Right ventricle myocardium inferior (tissue), 1 donor: ENCODE results near the gene ZNF850. TPM values are rescaled to one million over a fixed set of nuclear protein-coding genes. Genes with fewer than 3 reads are reported as not detected.
A peak's percentile ranks its signal among the peaks of the same experiment; 100 is the strongest.
"Not testable (repeated sequence)": the region's sequence is repeated elsewhere in the genome, so short reads cannot be mapped to it uniquely, and the experiment has no call there.

Experiments
- ATAC-seq: fragments of 200-7000 bp; cut with Tn5 transposase; one replicate; pipeline ENCODE4 v1.9.1; 2020; ENCODE audit warnings: mild to moderate bottlenecking, moderate library complexity
- DNase-seq: peaks from one replicate; pipeline ENCODE4 v3.0.0; 2021; ENCODE audit errors: missing footprints
- intact Hi-C: fragments of 100-400 bp; cut with DNase I; formaldehyde crosslinking; loops from one replicate; pipeline ENCODE4 v1.11.0; 2022
- long read RNA-seq: library from polyadenylated mRNA; unstranded; transcript quantifications from one replicate; pipeline ENCODE4 v2.0.0, GENCODE V29; 2021
- total RNA-seq: library from RNA; stranded (reverse); fragmentation: NEBNext Ultra II Directional; extraction: Animal tissue kit (Norgen Biotek cat#: 25700); gene quantifications from one replicate; pipeline ENCODE4 v1.2.1, GENCODE V29; 2021
- donor health status: DM: no; HTN: yes; CAD: no; lungs with severe emphysema.

Gene ZNF850
- 4.1 TPM for total RNA-seq
- long read RNA-seq, partial matches to known transcripts: 0 of 1 reads
- long read RNA-seq, other reads (novel, unspliced or antisense): 1 of 1 reads

DNA sequence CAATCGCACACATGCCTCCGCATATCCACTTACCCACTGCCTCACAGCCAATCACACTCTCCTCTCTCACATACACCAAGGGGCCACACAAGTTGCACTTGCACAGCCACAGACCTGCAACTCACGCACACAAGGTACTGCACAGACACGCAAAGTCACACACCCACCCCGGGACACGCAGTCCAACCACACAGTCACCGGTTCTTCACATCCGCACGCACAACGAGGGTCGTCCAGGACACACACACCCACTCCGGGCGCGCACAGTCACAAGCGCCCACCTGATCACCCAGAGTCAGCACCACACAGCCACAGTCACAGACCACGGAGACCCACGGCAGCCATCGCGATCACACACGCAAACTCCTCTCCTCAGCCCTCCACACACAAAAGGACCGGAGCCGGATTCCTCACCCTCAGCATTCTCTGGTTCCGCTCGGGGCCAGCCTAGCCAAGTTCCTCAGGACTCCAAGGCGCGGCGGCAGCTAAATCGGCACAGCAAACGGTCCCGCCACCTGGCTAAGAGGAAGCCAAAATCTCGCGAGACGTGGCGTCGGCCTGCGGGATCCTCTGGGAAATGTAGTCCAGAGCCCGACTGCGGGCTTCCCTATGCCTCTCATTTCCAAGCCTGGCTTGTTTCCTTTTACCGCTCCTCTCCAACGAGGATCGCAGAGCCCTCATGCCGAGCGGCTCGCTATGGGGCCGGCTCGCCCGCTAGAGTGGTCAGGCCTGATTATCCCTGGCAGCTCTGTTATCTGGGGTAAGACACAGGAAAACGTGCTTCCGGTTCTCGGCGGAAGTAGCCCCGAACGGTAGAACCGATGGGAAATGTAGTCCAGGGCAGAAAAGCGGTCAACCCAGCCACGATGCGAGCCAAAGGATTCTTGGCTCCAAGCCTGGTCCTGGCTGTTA lies at the start of gene ZNF850:
ZNF850 (minus strand) TSS at position 497 of the 912 bp plus-strand sequence. CDS start 10,201 bp downstream, outside the sequence.
- intact Hi-C loops: loop anchor here (1.0 to 10.0 kb wide), 4 partner anchors 25 to 695 kb away; partner anchors contain the start of genes ZNF345, ZNF569, ZNF570 and ZNF585A
- peak; percentile 97 for ATAC-seq
- peak; percentile 97 for DNase-seq

DNA sequence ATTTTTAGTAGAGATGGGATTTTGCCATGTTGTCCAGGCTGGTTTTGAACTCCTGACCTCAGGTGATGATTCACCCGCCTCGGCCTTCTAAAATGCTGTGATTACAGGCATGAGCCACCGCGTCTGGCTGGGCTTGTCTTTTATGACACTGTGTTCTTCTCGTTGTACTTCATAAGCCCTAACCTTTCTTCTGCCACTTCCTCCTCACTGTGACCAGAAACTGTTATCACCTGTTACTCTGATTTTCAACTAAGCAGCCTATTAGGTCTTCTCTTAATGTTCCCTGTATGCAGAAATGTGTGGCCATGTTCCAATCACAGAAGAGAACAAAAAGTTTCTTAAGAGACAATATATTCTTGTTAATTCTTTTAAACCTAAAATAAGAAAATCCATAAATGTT lies 49.2 kb upstream of the ZNF850 start:
- intact Hi-C loops: no loop called here
- DNase-seq (no peak), ATAC-seq (no peak)

GRCh38 chr19:36819130-36819630 lies 46.6 kb upstream of the ZNF850 start:
- no peak for DNase-seq
- ATAC-seq: no peak
- intact Hi-C loops: no loop called here

- no peak for ATAC-seq
- DNase-seq: no peak
- intact Hi-C loops: no loop called here
Observed at GRCh38 chr19:36807029-36807428, 34.4 kb upstream of the ZNF850 start.

DNA sequence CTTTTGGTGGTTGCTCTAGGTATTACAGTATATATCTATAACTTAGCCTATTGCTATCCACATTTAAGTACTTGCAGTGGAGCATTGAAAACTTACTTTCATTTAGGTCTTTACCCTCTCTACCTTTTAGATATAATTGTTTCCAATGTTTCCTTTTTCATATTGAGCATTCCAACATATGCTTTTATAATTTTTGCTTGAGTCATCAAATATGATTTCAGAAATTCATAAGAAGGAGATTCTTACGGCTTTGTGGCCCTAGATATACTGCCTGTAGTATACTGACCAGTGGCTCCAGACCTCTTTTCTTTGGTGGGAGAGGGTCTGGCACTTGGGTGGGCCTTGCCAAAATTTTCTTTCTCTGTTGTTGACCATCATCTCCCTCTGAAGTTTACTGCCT lies 32.8 kb upstream of the ZNF850 start:
- intact Hi-C loops: no loop called here
- ATAC-seq (no peak), DNase-seq (no peak)

DNA sequence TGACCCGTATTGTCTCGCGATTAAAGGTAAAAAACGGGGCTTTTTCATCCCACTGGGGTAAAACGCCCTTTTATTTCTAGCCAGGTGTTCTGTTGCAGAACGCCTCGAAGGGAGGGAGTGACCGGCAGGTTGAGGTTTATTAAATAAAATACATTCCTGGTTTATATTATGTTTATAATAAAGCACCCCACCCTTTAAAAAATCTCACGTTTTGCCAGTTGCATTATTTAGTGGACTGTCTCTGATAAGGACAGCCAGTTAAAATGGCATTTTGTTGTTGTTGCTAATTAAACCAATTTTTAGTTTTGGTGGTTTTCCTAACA lies 25.1 kb upstream of the ZNF850 start:
- intact Hi-C loops: loop anchor here (1.0 kb wide), 1 partner anchor 25 kb away; the partner anchor contains the start of gene ZNF850
- no peak for DNase-seq
- ATAC-seq: no peak

DNA sequence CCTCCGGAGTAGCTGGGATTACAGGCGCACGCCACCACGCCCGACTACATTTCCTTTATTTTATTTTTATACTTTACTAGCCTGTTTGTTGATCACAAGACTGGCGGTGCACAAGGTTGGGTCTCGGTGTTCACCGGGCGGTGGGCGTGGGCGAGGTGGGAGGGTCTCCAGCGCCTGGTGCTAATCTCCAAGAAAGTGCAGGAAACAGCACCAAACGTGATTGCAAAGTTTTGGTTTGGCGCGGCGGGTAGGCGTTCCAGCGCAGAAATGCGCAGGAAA lies 24.0 kb upstream of the ZNF850 start:
- DNase-seq (no peak), ATAC-seq (no peak)
- intact Hi-C loops: no loop called here

DNA sequence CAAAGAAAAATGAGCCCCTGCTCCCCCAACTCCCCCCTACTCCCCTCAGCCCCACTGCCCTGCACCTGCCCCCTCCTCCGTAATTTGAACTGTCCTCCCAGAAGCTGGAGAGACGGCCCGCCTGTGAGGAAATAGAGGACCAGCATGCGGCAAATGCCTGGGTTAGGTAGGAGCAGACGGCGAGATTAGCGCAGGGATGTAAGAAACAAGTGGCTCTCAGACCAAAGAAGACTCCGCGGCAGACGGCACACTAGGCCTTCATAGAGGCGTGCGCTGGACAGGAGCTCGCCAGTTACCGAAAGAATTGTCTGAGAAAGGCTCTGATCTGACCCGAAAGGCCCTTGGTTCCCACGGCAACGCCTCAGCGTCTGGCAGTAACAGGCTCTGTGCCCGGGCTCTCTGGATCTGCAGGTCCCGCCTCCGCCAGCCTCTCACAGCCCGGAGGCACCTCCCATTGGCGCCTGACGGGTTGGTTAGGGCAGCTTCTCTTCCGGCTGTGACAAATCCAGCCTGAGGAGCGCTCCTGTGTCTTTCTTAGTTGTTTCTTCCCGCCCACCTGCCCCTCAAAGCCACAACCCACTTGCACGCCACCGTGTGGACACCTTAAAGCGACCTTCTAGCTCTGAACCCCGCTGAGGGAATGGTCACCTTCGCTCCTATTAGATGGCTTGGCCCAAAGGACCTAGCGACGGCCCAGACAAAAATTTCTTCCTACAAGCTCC lies 19.0 kb upstream of the ZNF850 start:
- DNase-seq, intact Hi-C loops: not testable (repeated sequence)
- ATAC-seq: peak; percentile 96

DNA sequence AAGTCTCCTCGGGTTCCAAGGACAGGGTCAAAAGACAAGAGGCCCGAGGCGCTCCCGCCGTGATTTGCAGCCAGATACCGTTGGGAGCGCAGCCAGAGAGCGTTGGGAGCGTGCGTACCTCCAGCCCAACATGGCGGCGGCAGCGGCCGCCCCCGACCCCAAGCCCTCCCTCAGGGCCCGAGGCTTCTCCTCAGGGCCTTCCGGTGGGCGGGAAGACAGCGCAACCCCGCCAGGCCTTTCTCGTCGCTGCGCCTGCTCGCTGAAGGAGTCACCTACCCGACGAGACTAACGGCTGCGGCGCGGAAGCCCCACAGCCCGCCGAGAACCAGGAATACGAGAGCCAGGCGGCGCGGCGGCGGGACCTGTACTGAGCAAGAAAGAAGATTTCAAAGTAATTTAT lies 3.2 kb upstream of the ZNF850 start:
- DNase-seq (no peak), ATAC-seq (no peak)
- intact Hi-C loops: loop anchor here (10.0 kb wide), 1 partner anchor 399 kb away; the partner anchor contains the start of gene ZNF585A

DNA sequence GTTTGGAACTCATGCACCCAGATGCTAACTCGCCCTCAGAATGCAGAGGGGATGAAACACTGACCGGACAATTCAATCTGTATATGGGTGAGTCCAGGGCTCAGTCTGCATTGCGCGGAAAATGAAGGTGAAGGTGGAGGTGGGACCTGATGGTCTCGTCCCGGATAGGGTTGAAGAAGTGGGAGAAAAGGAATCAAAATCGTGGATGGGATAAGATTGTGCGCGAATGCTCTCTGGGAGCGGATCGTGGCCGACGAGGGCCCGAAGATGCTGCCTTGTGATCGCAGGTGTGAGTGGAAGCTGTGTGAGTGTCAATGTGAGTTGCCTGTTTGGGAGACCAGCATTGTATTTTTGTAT lies 594 bp upstream of the ZNF850 start:
- intact Hi-C loops: loop anchor here (2.0 to 10.0 kb wide), 3 partner anchors 78 to 694 kb away; partner anchors contain the start of genes ZNF345, ZNF569, ZNF570 and ZNF585A
- ATAC-seq (no peak), DNase-seq (no peak)

DNA sequence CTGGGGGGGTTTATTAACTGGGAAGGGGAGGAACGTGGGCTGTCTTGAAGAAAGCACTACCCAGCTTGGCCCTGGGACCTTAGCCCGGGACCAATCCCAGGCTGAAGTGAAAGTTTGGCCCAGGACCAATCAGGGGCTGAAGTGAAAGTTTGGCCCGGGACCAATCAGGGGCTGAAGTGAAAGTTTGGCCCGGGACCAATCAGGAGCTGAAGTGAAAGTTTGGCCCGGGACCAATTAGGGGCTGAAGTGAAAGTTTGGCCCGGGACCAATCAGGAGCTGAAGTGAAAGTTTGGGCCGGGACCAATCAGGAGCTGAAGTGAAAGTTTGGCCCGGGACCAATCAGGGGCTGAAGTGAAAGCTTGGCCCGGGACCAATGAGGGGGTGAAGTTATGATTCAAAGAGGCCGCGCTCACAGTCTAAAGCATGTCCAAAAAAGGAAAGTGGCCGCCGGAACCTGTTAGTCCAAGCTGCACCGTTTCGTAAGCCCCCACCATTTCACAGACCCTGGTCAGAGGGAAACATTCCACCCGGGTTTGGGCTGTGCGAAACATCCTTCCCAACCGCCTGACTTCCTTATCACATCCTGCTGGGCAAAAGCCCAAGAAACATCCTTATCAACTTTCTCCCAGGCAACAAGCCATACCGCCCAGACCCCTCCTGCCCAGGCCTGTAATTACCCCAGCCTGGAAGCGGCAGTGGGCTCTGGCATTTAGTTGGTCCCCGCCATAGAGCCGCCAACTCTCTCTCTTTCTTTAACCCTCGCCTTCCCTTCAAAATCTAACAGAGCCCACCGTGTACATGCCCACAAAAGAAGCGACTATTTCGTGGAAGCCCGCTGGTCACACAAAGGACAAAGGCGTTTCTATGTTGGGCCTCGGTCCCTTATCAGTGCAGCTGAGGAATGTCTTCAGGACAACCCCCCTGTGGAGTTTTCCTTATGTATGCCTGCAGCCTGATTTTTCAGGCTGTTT lies 1.1 kb downstream of the ZNF850 start:
- intact Hi-C loops: loop anchor here (1.0 to 10.0 kb wide), 4 partner anchors 26 to 696 kb away; partner anchors contain the start of genes ZNF345, ZNF569, ZNF570 and ZNF585A
- DNase-seq: no peak
- ATAC-seq: peak; percentile 24

GRCh38 chr19:36750066-36750691 lies 22.4 kb downstream of the ZNF850 start:
- ATAC-seq: no peak
- intact Hi-C loops: no loop called here
- no peak for DNase-seq

DNA sequence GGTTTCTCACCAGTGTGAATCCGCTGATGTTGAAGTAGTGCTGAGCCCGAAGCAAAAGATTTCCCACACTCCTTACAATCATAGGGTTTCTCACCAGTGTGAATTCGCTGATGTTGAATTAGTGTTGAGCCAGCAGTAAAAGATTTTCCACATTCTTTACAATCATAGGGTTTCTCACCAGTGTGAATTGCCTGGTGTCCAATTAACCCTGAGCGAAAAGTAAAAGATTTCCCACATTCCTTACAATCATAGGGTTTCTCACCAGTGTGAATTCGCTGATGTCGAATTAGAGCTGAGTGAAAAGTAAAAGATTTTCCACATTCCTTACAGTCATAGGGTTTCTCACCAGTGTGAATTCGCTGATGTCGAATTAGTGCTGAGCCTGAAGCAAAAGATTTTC lies 23.0 kb downstream of the ZNF850 start:
- not testable (repeated sequence) for ATAC-seq
- intact Hi-C loops: loop anchor here (10.0 kb wide), 1 partner anchor 135 kb away; no protein-coding TSS in a partner anchor

DNA sequence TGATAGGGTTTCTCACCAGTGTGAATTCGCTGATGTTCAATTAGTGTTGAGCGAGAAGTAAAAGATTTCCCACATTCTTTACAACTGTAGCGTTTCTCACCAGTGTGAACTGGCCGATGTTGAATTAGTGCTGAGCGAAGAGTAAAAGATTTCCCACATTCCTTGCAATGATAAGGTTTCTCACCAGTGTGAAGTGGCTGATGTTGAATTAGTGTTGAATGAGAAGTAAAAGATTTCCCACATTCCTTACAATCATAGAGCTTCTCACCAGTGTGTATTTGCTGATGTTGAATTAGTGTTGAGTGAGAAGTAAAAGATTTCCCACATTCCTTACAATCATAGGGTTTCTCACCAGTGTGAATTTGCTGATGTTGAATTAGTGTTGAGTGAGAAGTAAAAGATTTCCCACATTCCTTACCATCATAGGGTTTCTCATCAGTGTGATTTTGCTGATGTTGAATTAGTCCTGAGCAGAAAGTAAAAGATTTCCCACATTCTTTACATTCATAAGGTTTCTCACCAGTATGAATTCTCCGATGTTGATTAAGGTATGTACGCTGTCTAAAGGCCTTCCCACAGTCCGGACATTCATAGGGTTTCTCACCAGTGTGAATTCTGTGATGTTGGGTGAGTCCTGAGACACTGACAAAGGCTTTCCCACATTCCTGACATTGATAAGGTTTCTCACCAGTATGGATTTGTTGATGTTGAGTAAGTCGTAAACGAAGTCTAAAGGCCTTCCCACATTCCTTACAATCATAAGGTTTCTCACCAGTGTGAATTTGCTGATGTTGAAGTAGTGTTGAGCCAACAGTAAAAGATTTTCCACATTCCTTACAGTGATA lies 24.0 kb downstream of the ZNF850 start:
- intact Hi-C loops: loop anchor here (10.0 kb wide), 1 partner anchor 136 kb away; no protein-coding TSS in a partner anchor
- ATAC-seq (no peak), DNase-seq (no peak)

More for the DNA sequence above, 23.0 kb downstream of the ZNF850 start:
- DNase-seq: not testable (repeated sequence)

GRCh38 chr19:36747750-36748149 lies 24.9 kb downstream of the ZNF850 start:
- intact Hi-C loops: loop anchor here (10.0 kb wide), 1 partner anchor 137 kb away; no protein-coding TSS in a partner anchor
- DNase-seq: no peak
- no peak for ATAC-seq

- intact Hi-C loops: loop anchor here (10.0 kb wide), 1 partner anchor 139 kb away; no protein-coding TSS in a partner anchor
- ATAC-seq (no peak), DNase-seq (no peak)
Observed at GRCh38 chr19:36745870-36746269, 26.7 kb downstream of the ZNF850 start.

- DNase-seq, ATAC-seq, intact Hi-C loops: not testable (repeated sequence)
Observed at GRCh38 chr19:36736166-36736565, 36.4 kb downstream of the ZNF850 start.
